Chondrocyte (in vitro differentiated cells): ENCODE results near the gene NEO1. TPM values are rescaled to one million over a fixed set of nuclear protein-coding genes. Genes with fewer than 3 reads are reported as not detected.

Experiments
- DNase-seq: peaks from one replicate; pipeline ENCODE4 v3.0.0; 2021; ENCODE audit warnings: mixed read lengths, low spot score
- H3K27ac Mint-ChIP-seq: one replicate; pipeline ENCODE4 v1.8.0; 2021; ENCODE audit warnings: mild to moderate bottlenecking, moderate library complexity, mixed read lengths; ENCODE audit not compliant: unreplicated experiment
- H3K27me3 Mint-ChIP-seq: 2 replicates; pipeline ENCODE4 v1.8.0; 2021; ENCODE audit warnings: low read depth, mixed read lengths
- H3K36me3 Mint-ChIP-seq: 2 replicates; pipeline ENCODE4 v1.8.0; 2021; ENCODE audit warnings: low read depth, mixed read lengths
- H3K4me1 Mint-ChIP-seq: 2 replicates; pipeline ENCODE4 v1.8.0; 2021; ENCODE audit warnings: low read depth, mild to moderate bottlenecking, mixed read lengths
- H3K4me3 Mint-ChIP-seq: one replicate; pipeline ENCODE4 v1.8.0; 2021; ENCODE audit warnings: mild to moderate bottlenecking, moderate library complexity, mixed read lengths; ENCODE audit not compliant: unreplicated experiment
- H3K9me3 Mint-ChIP-seq: 2 replicates; pipeline ENCODE4 v1.8.0; 2021; ENCODE audit warnings: low read depth, mixed read lengths
- total RNA-seq: library from RNA; stranded (reverse); gene quantifications from 3 replicates; pipeline ENCODE4 v1.2.1, GENCODE V29; 2021
- TF ChIP-seq, protein P1 (sequence below): fragments of 200-600 bp; sonication (generic); IDR thresholded peaks from 2 replicates; pipeline ENCODE4 v1.5.0; 2021; ENCODE audit warnings: antibody characterized with exemption, mild to moderate bottlenecking, moderate library complexity

NEO1 gene
- total RNA-seq, 1 donor from 2014 or later, result 42.1 TPM

DNA sequence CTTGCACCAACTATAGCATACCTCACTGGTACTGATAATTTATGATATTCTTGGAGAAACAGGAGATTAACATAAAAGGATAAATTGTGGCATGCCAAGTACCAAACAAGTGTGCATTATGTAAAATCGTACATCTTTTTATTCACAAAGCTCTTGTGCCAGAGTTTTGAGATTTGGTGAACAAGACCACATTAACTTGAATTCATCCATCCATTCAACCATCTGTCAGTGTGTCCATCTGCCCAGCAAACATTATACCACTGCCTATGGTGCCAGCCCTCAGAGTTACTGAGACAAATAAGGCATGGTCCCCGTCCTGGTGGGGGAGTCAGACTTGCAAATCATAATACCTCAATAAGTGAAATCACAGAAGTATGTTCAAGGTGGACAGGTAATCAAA, 17.0 kb upstream of the NEO1 start:
- Mint-ChIP-seq H3K27ac (no peak overlapping the region), H3K9me3 (no peaks in the 10 kb centered on the region), H3K4me3 (no peak overlapping the region), H3K4me1 (no peaks in the 10 kb centered on the region), H3K36me3 (no peaks in the 10 kb centered on the region), H3K27me3 (peaks cover 30% of the 10 kb centered on the region)
- DNase-seq, result no peak
- TF ChIP-seq, protein P1, sequence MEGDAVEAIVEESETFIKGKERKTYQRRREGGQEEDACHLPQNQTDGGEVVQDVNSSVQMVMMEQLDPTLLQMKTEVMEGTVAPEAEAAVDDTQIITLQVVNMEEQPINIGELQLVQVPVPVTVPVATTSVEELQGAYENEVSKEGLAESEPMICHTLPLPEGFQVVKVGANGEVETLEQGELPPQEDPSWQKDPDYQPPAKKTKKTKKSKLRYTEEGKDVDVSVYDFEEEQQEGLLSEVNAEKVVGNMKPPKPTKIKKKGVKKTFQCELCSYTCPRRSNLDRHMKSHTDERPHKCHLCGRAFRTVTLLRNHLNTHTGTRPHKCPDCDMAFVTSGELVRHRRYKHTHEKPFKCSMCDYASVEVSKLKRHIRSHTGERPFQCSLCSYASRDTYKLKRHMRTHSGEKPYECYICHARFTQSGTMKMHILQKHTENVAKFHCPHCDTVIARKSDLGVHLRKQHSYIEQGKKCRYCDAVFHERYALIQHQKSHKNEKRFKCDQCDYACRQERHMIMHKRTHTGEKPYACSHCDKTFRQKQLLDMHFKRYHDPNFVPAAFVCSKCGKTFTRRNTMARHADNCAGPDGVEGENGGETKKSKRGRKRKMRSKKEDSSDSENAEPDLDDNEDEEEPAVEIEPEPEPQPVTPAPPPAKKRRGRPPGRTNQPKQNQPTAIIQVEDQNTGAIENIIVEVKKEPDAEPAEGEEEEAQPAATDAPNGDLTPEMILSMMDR, result no peak

DNA sequence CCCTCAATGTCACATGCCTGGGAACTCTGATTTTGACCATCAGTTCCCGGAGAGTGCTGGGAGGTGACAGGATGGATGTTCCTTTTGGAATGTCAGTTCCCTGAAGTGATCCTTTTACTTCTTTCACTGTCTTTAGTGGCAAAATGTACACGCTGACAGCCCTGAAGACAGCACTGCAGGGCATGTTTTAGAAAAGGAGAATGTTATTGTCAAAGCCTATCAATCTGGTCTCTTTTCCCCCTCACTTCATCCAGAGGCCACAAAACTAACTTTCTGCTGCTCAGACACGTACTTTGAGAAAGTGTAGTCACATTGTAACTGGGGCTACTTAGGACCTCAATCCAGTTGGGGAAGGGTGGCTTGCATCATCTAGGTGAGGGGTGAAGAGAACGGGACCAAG, 14.0 kb upstream of the NEO1 start:
- no peak overlapping the region for H3K27ac Mint-ChIP-seq
- TF ChIP-seq, protein P1, result no peak
- no peak overlapping the region for H3K4me3 Mint-ChIP-seq
- H3K9me3 Mint-ChIP-seq, result no peaks in the 10 kb centered on the region
- DNase-seq, result no peak
- H3K4me1 Mint-ChIP-seq, result no peaks in the 10 kb centered on the region
- H3K36me3 Mint-ChIP-seq, result no peaks in the 10 kb centered on the region
- H3K27me3 Mint-ChIP-seq, result peaks cover 25% of the 10 kb centered on the region

DNA sequence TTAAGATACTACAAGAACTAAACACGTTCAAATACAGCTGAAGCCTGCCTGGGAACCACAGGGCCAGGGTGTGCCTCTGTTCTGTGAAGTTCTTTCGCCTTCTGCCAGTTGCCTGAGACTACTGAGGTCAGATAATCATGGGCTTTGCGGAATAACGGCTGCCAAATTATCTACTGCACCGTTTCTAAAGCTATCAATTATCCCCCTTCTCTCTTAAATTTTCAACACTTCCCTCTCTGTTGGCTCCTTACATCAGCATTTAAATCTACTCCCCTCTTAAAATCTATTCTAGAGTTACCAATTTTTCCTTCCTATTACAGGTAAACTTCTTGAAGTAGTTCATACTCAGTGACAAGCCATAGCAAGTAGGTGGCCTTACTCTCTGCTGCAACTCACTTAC, 6.2 kb upstream of the NEO1 start:
- Mint-ChIP-seq H3K27ac (no peak overlapping the region), H3K27me3 (peaks cover 11% of the 10 kb centered on the region), H3K4me3 (no peak overlapping the region), H3K4me1 (peaks cover 3% of the 10 kb centered on the region), H3K36me3 (no peaks in the 10 kb centered on the region), H3K9me3 (no peaks in the 10 kb centered on the region)
- DNase-seq, result no peak
- TF ChIP-seq, protein P1, result no peak

DNA sequence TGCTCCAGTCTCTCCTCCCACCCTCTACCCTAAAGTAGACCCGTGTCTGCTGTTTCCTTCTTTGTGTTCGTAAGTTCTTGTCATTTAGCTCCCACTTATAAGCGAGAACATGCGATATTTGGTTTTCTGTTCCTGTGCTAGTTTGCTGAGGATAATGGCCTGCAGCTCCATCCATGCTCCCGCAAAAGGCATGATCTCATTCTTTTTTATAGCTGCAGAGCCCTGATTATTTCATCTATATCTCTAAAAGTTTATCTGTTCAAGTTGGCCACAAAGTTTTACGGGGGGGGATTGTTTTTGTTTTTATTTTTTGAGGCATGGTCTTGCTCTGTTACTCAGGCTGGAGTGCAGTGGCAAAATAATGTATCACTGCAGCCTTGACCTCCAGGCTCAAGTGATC, 4.4 kb upstream of the NEO1 start:
- Mint-ChIP-seq H3K4me1 (peaks cover 5% of the 10 kb centered on the region), H3K27me3 (peaks cover 11% of the 10 kb centered on the region), H3K36me3 (no peaks in the 10 kb centered on the region), H3K9me3 (no peaks in the 10 kb centered on the region), H3K4me3 (no peak overlapping the region), H3K27ac (no peak overlapping the region)
- no peak for DNase-seq
- TF ChIP-seq, protein P1, result no peak

DNA sequence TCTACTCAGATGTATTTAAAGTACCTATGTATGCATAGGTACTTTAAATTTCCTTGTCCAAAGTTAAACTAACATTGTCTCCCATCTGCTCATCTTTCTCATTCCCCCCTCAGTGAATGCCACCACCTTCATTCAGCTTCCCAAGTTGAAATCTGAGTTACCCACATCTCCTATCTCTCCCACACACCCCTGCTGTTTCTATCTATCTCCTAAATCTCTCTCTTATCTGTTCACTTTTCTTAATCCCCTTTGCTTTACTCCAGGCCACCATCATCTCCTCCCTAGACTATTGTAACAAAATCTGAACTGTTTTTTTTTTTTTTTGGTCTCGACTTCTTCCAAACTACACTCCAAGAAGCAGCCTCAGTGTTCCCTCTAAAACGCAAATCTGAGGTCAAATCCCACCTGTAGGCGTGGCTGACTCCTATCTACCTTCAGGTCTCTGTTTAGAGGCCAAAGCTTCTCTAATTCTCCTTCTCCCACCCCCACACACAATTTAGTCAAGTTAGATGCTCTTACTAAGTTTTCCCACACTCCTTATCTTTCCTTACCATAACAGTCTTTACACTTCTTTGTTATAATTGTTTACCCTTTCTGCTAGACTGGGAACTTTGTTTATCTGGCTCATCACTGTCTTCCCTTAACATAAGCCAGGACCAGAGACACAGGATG, 3.5 kb upstream of the NEO1 start:
- no peak overlapping the region for H3K27ac Mint-ChIP-seq
- H3K4me3 Mint-ChIP-seq, result no peak overlapping the region
- TF ChIP-seq, protein P1, result no peak
- H3K9me3 Mint-ChIP-seq, result no peaks in the 10 kb centered on the region
- peaks cover 11% of the 10 kb centered on the region for H3K27me3 Mint-ChIP-seq
- no peaks in the 10 kb centered on the region for H3K36me3 Mint-ChIP-seq
- peaks cover 12% of the 10 kb centered on the region for H3K4me1 Mint-ChIP-seq
- DNase-seq, result no peak
